C1 segment of cervical spinal cord (tissue), 14 donors: Measurements from ENCODE around the gene ARHGEF39.

ENCODE experiments used
- DNase-seq, 14 donors: peaks; one replicate each; lab custom pipeline; 2025; lab: John Stamatoyannopoulos, UW

ARHGEF39 gene

GRCh38 chr9:35675732-35676392 is 10.9 kb upstream of the ARHGEF39 start:
- DNase-seq, result peak in 2 of 14 donors; percentile 20 to 42

GRCh38 chr9:35675204-35675603 is 10.2 kb upstream of the ARHGEF39 start:
- DNase-seq, result peak in 1 of 14 donors; percentile 42

GRCh38 chr9:35674025-35674361 is 9.0 kb upstream of the ARHGEF39 start:
- DNase-seq, result no peak

GRCh38 chr9:35673132-35674024 is 8.4 kb upstream of the ARHGEF39 start, which contains the start of gene CA9:
TSS of gene CA9 (plus strand) at chr9:35673928. CDS start at chr9:35673960, 32 bp downstream.
- DNase-seq, result peak in 6 of 14 donors; percentile 13 to 98 (median 37)

- no peak for DNase-seq
These were observed 4.5 kb upstream of the ARHGEF39 start for GRCh38 chr9:35669331-35670145.

GRCh38 chr9:35667939-35668338 is 2.9 kb upstream of the ARHGEF39 start:
- DNase-seq, result no peak

GRCh38 chr9:35666549-35666948 is 1.6 kb upstream of the ARHGEF39 start:
- no peak for DNase-seq

- DNase-seq, result no peak
These were observed 1.1 kb upstream of the ARHGEF39 start for GRCh38 chr9:35666045-35666444.

GRCh38 chr9:35665471-35665818 is 450 bp upstream of the ARHGEF39 start:
- no peak for DNase-seq

- no peak for DNase-seq
These were observed 2.6 kb downstream of the ARHGEF39 start for GRCh38 chr9:35662437-35662836.

GRCh38 chr9:35661756-35662350 is 3.1 kb downstream of the ARHGEF39 start:
- DNase-seq, result no peak

- DNase-seq, result peak in 1 of 14 donors; percentile 72
These were observed 4.0 kb downstream of the ARHGEF39 start for GRCh38 chr9:35660966-35661415.

- DNase-seq, result no peak
These were observed 5.7 kb downstream of the ARHGEF39 start for GRCh38 chr9:35659340-35659739.

GRCh38 chr9:35658968-35659220 is 6.1 kb downstream of the ARHGEF39 start:
- peak in 1 of 14 donors; percentile 57 for DNase-seq

GRCh38 chr9:35658137-35658967 is 6.6 kb downstream of the ARHGEF39 start, which contains the start of gene CCDC107:
TSS of gene CCDC107 (plus strand) at chr9:35658292. CDS start at chr9:35658380, 88 bp downstream.
- peak in 13 of 14 donors; percentile 31 to 96 (median 84) for DNase-seq

- DNase-seq, result peak; percentile 40 to 99 (median 90)
These were observed 7.4 kb downstream of the ARHGEF39 start, which contains the start of gene RMRP for GRCh38 chr9:35657546-35658136. TSS of gene RMRP (minus strand) at chr9:35658019.

- DNase-seq, result no peak
These were observed 8.0 kb downstream of the ARHGEF39 start for GRCh38 chr9:35656831-35657545.

- DNase-seq, result no peak
These were observed 8.6 kb downstream of the ARHGEF39 start for GRCh38 chr9:35656348-35656747.

- no peak for DNase-seq
These were observed 11.4 kb downstream of the ARHGEF39 start for GRCh38 chr9:35653611-35654010.

GRCh38 chr9:35652829-35653209 is 12.2 kb downstream of the ARHGEF39 start:
- DNase-seq, result no peak
